ENCODE results near the gene SSBP1. TPM values are rescaled to one million over a fixed set of nuclear protein-coding genes. Genes with fewer than 3 reads are reported as not detected.
"Not testable (repeated sequence)": the region's sequence is repeated elsewhere in the genome, so short reads cannot be mapped to it uniquely, and the experiment has no call there.

The SSBP1 gene
- total RNA-seq, 4 donors from 2014 or later, result 12.9 to 83.8 (median 50.7) TPM

GRCh38 chr7:141739250-141739649, 1.1 kb downstream of the SSBP1 start:
- Histone ChIP-seq H3K9me3 (no peaks in the 10 kb centered on the region), H3K36me3 (peaks cover 0 to 42% (median 15%) of the 10 kb centered on the region in 4 donors), H3K27me3 (no peaks in the 10 kb centered on the region), H3K27ac (peak overlapping the region in 1 of 4 donors; percentile 90), H3K4me3 (peak overlapping the region in 1 of 4 donors; percentile 84), H3K4me1 (peaks cover 11 to 28% (median 18%) of the 10 kb centered on the region in 4 donors)
- in situ Hi-C loops (cut with MboI; ENCODE audit: low pct_ligation_motif_present in 1 of 4, low pct_unique_long_range_greater_than_20kb in 1 of 4, low sequenced_read_pairs in 3 of 4) (no loop called here), intact Hi-C loops (cut with DNase I; ENCODE audit: low total_unique reads) (no loop called here)
- WGBS, 2 donors (ENCODE audit: low coverage in 1 of 2), result 49 to 72% methylated on average over 3 of the region's 3 CpGs
- TF ChIP-seq EP300 (IDR thresholded peaks at IDR 0.05; ENCODE audit: low read depth) (no peak), CTCF (IDR thresholded peaks at IDR 0.05) (no peak), POLR2AphosphoS5 (IDR thresholded peaks at IDR 0.05) (no peak), POLR2A (IDR thresholded peaks at IDR 0.05) (no peak)
- DNase-seq, result no peak

GRCh38 chr7:141742229-141742628, 4.1 kb downstream of the SSBP1 start:
- no peak for TF ChIP-seq POLR2A (IDR thresholded peaks at IDR 0.05)
- TF ChIP-seq CTCF (IDR thresholded peaks at IDR 0.05), result no peak
- no peak for TF ChIP-seq POLR2AphosphoS5 (IDR thresholded peaks at IDR 0.05)
- no peak for TF ChIP-seq EP300 (IDR thresholded peaks at IDR 0.05; ENCODE audit: low read depth)
- H3K36me3 ChIP-seq, result peaks cover 0 to 67% (median 28%) of the 10 kb centered on the region in 4 donors
- in situ Hi-C loops (cut with MboI; ENCODE audit: low pct_ligation_motif_present in 1 of 4, low pct_unique_long_range_greater_than_20kb in 1 of 4, low sequenced_read_pairs in 3 of 4), result loop anchor here in 1 of 4 donors (10.0 kb wide), 1 partner anchor 77 kb away; no protein-coding TSS in a partner anchor

GRCh38 chr7:141744131-141744530, 6.0 kb downstream of the SSBP1 start:
- Histone ChIP-seq H3K4me1 (peaks cover under 1 to 15% (median 6%) of the 10 kb centered on the region in 4 donors), H3K4me3 (no peak overlapping the region), H3K27ac (no peak overlapping the region), H3K27me3 (no peaks in the 10 kb centered on the region), H3K9me3 (no peaks in the 10 kb centered on the region), H3K36me3 (peaks cover 0 to 85% (median 37%) of the 10 kb centered on the region in 4 donors)
- 86 to 100% methylated on average over 1 to 2 of the region's 2 CpGs for WGBS, 2 donors (ENCODE audit: low coverage in 1 of 2)
- intact Hi-C loops (cut with DNase I; ENCODE audit: low total_unique reads), result no loop called here
- DNase-seq, result no peak
- TF ChIP-seq EP300 (IDR thresholded peaks at IDR 0.05; ENCODE audit: low read depth) (no peak), CTCF (IDR thresholded peaks at IDR 0.05) (no peak)
- in situ Hi-C loops (cut with MboI; ENCODE audit: low pct_ligation_motif_present in 1 of 4, low pct_unique_long_range_greater_than_20kb in 1 of 4, low sequenced_read_pairs in 3 of 4), result loop anchor here in 1 of 4 donors (10.0 kb wide), 1 partner anchor 79 kb away; no protein-coding TSS in a partner anchor

More at GRCh38 chr7:141742229-141742628, 4.1 kb downstream of the SSBP1 start:
- H3K27me3 ChIP-seq, result no peaks in the 10 kb centered on the region
- intact Hi-C loops (cut with DNase I; ENCODE audit: low total_unique reads), result no loop called here
- no peaks in the 10 kb centered on the region for H3K9me3 ChIP-seq
- no peak overlapping the region for H3K4me3 ChIP-seq
- WGBS, 2 donors (ENCODE audit: low coverage in 1 of 2), result 71 to 93% methylated on average over 1 of the region's 1 CpG
- H3K4me1 ChIP-seq, result peaks cover 8 to 24% (median 13%) of the 10 kb centered on the region in 4 donors
- no peak for DNase-seq
- H3K27ac ChIP-seq, result no peak overlapping the region

- DNase-seq, result no peak
- H3K36me3 ChIP-seq, result peaks cover 2 to 96% (median 49%) of the 10 kb centered on the region in 4 donors
- H3K4me1 ChIP-seq, result no peaks in the 10 kb centered on the region
- no peak overlapping the region for H3K27ac ChIP-seq
- peaks cover 23 to 29% of the 10 kb centered on the region in 2 donors for H3K9me3 ChIP-seq
- 93 to 100% methylated on average over 2 of the region's 2 CpGs for WGBS, 2 donors (ENCODE audit: low coverage in 1 of 2)
- TF ChIP-seq CTCF (IDR thresholded peaks at IDR 0.05) (no peak), POLR2AphosphoS5 (IDR thresholded peaks at IDR 0.05) (no peak), POLR2A (IDR thresholded peaks at IDR 0.05) (no peak), EP300 (IDR thresholded peaks at IDR 0.05; ENCODE audit: low read depth) (no peak)
- no peaks in the 10 kb centered on the region for H3K27me3 ChIP-seq
- in situ Hi-C loops (cut with MboI; ENCODE audit: low pct_ligation_motif_present in 1 of 4, low pct_unique_long_range_greater_than_20kb in 1 of 4, low sequenced_read_pairs in 3 of 4), result loop anchor here in 1 of 4 donors (10.0 kb wide), 1 partner anchor 84 kb away; no protein-coding TSS in a partner anchor
- intact Hi-C loops (cut with DNase I; ENCODE audit: low total_unique reads), result no loop called here
- H3K4me3 ChIP-seq, result no peak overlapping the region
Measured at GRCh38 chr7:141748396-141748795, 10.2 kb downstream of the SSBP1 start.

- H3K9me3 ChIP-seq, result peaks cover 23 to 29% of the 10 kb centered on the region in 2 donors
- in situ Hi-C loops (cut with MboI; ENCODE audit: low pct_ligation_motif_present in 1 of 4, low pct_unique_long_range_greater_than_20kb in 1 of 4, low sequenced_read_pairs in 3 of 4); H3K4me3 ChIP-seq; H3K27ac ChIP-seq; H3K27me3 ChIP-seq; intact Hi-C loops (cut with DNase I; ENCODE audit: low total_unique reads); DNase-seq; H3K4me1 ChIP-seq: not testable (repeated sequence)
- peaks cover 2 to 79% (median 33%) of the 10 kb centered on the region in 4 donors for H3K36me3 ChIP-seq
- 98% methylated on average over 4 to 10 of the region's 10 CpGs for WGBS, 2 donors (ENCODE audit: low coverage in 1 of 2)
Measured at GRCh38 chr7:141751904-141752303, 13.7 kb downstream of the SSBP1 start.

Data from transverse colon (tissue), 4 donors.